Sigmoid colon (tissue), 4 donors: ENCODE measurements around the gene ATP10A.

Experiments
- POLR2AphosphoS5 ChIP-seq, 4 donors: sonication (generic); formaldehyde crosslinking; IDR thresholded peaks; one replicate each; pipeline ENCODE4 v1.6.1; 2017; ENCODE audit warnings: antibody characterized with exemption in 4 of 4
- TF ChIP-seq, protein P1 (sequence below), 4 experiments: fragments of 450-650 bp in 3 of 4; fragments of 200-600 bp in 1 of 4; IDR thresholded peaks; one replicate each; pipeline ENCODE4 v1.5.1; 2016 to 2019; ENCODE audit warnings: antibody characterized with exemption in 4 of 4, mild to moderate bottlenecking in 3 of 4, moderate library complexity in 2 of 4

DNA sequence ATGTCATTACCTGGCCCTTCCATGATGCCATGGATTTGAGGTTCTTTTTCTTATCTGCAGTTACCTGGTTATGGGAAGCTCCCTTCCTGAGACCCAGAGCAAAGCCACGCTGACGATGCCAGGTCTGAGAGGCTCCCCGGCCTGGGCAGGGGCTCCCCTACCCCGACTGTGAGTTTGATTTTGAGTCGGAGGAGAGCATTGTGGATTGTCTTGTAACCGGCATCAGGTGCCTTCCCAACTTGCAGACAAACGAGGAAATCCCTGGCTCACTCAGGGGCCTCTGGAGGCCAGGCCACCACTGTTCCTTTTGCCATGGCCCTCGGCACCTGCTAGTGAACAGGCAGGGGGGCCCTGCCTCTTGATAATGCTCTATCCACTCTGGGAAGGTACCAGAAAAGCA, 151.4 kb downstream of the ATP10A start:
- TF ChIP-seq, protein P1, sequence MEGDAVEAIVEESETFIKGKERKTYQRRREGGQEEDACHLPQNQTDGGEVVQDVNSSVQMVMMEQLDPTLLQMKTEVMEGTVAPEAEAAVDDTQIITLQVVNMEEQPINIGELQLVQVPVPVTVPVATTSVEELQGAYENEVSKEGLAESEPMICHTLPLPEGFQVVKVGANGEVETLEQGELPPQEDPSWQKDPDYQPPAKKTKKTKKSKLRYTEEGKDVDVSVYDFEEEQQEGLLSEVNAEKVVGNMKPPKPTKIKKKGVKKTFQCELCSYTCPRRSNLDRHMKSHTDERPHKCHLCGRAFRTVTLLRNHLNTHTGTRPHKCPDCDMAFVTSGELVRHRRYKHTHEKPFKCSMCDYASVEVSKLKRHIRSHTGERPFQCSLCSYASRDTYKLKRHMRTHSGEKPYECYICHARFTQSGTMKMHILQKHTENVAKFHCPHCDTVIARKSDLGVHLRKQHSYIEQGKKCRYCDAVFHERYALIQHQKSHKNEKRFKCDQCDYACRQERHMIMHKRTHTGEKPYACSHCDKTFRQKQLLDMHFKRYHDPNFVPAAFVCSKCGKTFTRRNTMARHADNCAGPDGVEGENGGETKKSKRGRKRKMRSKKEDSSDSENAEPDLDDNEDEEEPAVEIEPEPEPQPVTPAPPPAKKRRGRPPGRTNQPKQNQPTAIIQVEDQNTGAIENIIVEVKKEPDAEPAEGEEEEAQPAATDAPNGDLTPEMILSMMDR (IDR thresholded peaks at IDR 0.05) = no peak
- no peak for TF ChIP-seq POLR2AphosphoS5 (IDR thresholded peaks at IDR 0.05)
